ENCODE data around the gene CD47. TPM values are rescaled to one million over a fixed set of nuclear protein-coding genes. Genes with fewer than 3 reads are reported as not detected.

CD47 gene
- total RNA-seq (100 to 1,000 TPM; 130 to 232 (median 136) TPM), polyA plus RNA-seq (100 to 1,000 TPM; 171 to 186 TPM), total RNA-seq (206 reads per million, percentile 93 among the genes with 10 or more reads in this experiment)

GRCh38 chr3:108090701-108091497, at the start of gene CD47:
CD47 (minus strand) TSS chr3:108091031; CDS start chr3:108090908, 123 bp downstream.
- H3K4me3 ChIP-seq (ENCODE audit: low read length) = peak within 1 kb of the TSS; percentile 92
- H3K27me3 ChIP-seq (ENCODE audit: control insufficient read depth in 2 of 2, insufficient read depth in 2 of 2, low read length in 2 of 2) = no peaks in the 10 kb centered on the region
- peak within 1 kb of the TSS in 8 of 10 donors; percentile 85 to 100 (median 98) for H3K4me3 Mint-ChIP-seq
- POLR2A ChIA-PET = interaction anchor here (0.8 to 14.6 kb wide), 11 partner anchors 9 to 132 kb away, joined by 3 to 393 read pairs (median 4); partner anchors contain the start of gene IFT57
- no peaks in the 10 kb centered on the region for H3K9me3 ChIP-seq (ENCODE audit: control insufficient read depth in 2 of 3, low read length in 3 of 3)
- H3K36me3 ChIP-seq (ENCODE audit: control insufficient read depth in 2 of 3, insufficient read depth in 3 of 3, low read length in 3 of 3) = peaks cover 0 to 5% (median 0%) of the 10 kb centered on the region in 3 experiments
- DNase-seq (peak; percentile 94 to 98 (median 98)), ATAC-seq (peak; percentile 85)
- intact Hi-C loops (cut with micrococcal nuclease) = loop anchor here (1.0 to 5.0 kb wide), 8 partner anchors 9 to 732 kb away; partner anchors contain the start of genes IFT57 (in 2 of the 2), BBX (in 1 of the 2), CIP2A (in 1 of the 2) and DZIP3 (in 1 of the 2)
- H3K27ac ChIP-seq (ENCODE audit: low read depth, low read length) = peak within 1 kb of the TSS; percentile 100
- H3K9me3 Mint-ChIP-seq = peaks cover 0 to 5% (median 1%) of the 10 kb centered on the region in 11 donors
- H3K4me1 ChIP-seq (ENCODE audit: control insufficient read depth in 2 of 2, insufficient read depth in 2 of 2, low read length in 2 of 2) = peaks cover 43 to 50% of the 10 kb centered on the region in 2 donors
- peak within 1 kb of the TSS; percentile 94 to 100 (median 99) for H3K27ac Mint-ChIP-seq
- H3K4me1 Mint-ChIP-seq = peaks cover 33 to 56% (median 41%) of the 10 kb centered on the region in 7 donors
- CTCF ChIA-PET = interaction anchor here (3.6 kb wide), 1 partner anchor 15 kb away, joined by 11 read pairs; no protein-coding TSS in a partner anchor
- H3K27me3 Mint-ChIP-seq = peaks cover 0 to 10% (median 0%) of the 10 kb centered on the region in 5 donors
- H3K36me3 Mint-ChIP-seq = peaks cover 0 to 15% (median 4%) of the 10 kb centered on the region in 5 donors

- Mint-ChIP-seq H3K4me1 (peaks cover 24 to 70% (median 55%) of the 10 kb centered on the region in 7 donors), H3K27ac (peak overlapping the region in 2 of 9 donors; percentile 74 to 82), H3K36me3 (peaks cover 6 to 79% (median 36%) of the 10 kb centered on the region in 5 donors), H3K27me3 (no peaks in the 10 kb centered on the region), H3K4me3 (no peak overlapping the region), H3K9me3 (peaks cover 0 to 4% (median 0%) of the 10 kb centered on the region in 11 donors)
- H3K36me3 ChIP-seq (ENCODE audit: control insufficient read depth in 2 of 3, insufficient read depth in 3 of 3, low read length in 3 of 3) = peaks cover 0 to 16% (median 0%) of the 10 kb centered on the region in 3 experiments
- H3K27me3 ChIP-seq (ENCODE audit: control insufficient read depth in 2 of 2, insufficient read depth in 2 of 2, low read length in 2 of 2) = no peaks in the 10 kb centered on the region
- intact Hi-C loops (cut with micrococcal nuclease) = no loop called here
- ChIA-PET POLR2A (interaction anchor here (2.1 kb wide), 1 partner anchor 10 kb away, joined by 8 read pairs; no protein-coding TSS in a partner anchor), CTCF (interaction anchor here (0.7 to 1.0 kb wide), 2 partner anchors 12 to 36 kb away, joined by 3 to 4 read pairs; no protein-coding TSS in a partner anchor)
- peaks cover 15 to 23% of the 10 kb centered on the region in 2 donors for H3K4me1 ChIP-seq (ENCODE audit: control insufficient read depth in 2 of 2, insufficient read depth in 2 of 2, low read length in 2 of 2)
- no peaks in the 10 kb centered on the region for H3K9me3 ChIP-seq (ENCODE audit: control insufficient read depth in 2 of 3, low read length in 3 of 3)
- no peak for ATAC-seq
- DNase-seq = no peak
- H3K27ac ChIP-seq (ENCODE audit: low read depth, low read length) = no peak overlapping the region
- H3K4me3 ChIP-seq (ENCODE audit: low read length) = no peak overlapping the region
Observed at GRCh38 chr3:108137460-108137814, 46.6 kb upstream of the CD47 start.

- no peaks in the 10 kb centered on the region for H3K9me3 ChIP-seq (ENCODE audit: control insufficient read depth in 2 of 3, low read length in 3 of 3)
- H3K36me3 ChIP-seq (ENCODE audit: control insufficient read depth in 2 of 3, insufficient read depth in 3 of 3, low read length in 3 of 3) = peaks cover 0 to 16% (median 0%) of the 10 kb centered on the region in 3 experiments
- H3K4me3 ChIP-seq (ENCODE audit: low read length) = no peak overlapping the region
- ATAC-seq = no peak
- no peak overlapping the region for H3K27ac ChIP-seq (ENCODE audit: low read depth, low read length)
- ChIA-PET CTCF (interaction anchor here (0.7 to 1.0 kb wide), 2 partner anchors 11 to 35 kb away, joined by 3 to 4 read pairs; no protein-coding TSS in a partner anchor), POLR2A (interaction anchor here (2.1 kb wide), 1 partner anchor 10 kb away, joined by 8 read pairs; no protein-coding TSS in a partner anchor)
- no peaks in the 10 kb centered on the region for H3K27me3 Mint-ChIP-seq
- H3K4me3 Mint-ChIP-seq = no peak overlapping the region
- H3K36me3 Mint-ChIP-seq = peaks cover 9 to 80% (median 39%) of the 10 kb centered on the region in 5 donors
- H3K4me1 ChIP-seq (ENCODE audit: control insufficient read depth in 2 of 2, insufficient read depth in 2 of 2, low read length in 2 of 2) = peaks cover 15 to 29% of the 10 kb centered on the region in 2 donors
- peaks cover 0 to 5% (median 0%) of the 10 kb centered on the region in 11 donors for H3K9me3 Mint-ChIP-seq
- peaks cover 26 to 75% (median 61%) of the 10 kb centered on the region in 7 donors for H3K4me1 Mint-ChIP-seq
- DNase-seq = no peak
- no peaks in the 10 kb centered on the region for H3K27me3 ChIP-seq (ENCODE audit: control insufficient read depth in 2 of 2, insufficient read depth in 2 of 2, low read length in 2 of 2)
- H3K27ac Mint-ChIP-seq = peak overlapping the region in 6 of 9 donors; percentile 37 to 98 (median 60)
- intact Hi-C loops (cut with micrococcal nuclease) = no loop called here
Observed at GRCh38 chr3:108136561-108137459, 46.0 kb upstream of the CD47 start.

GRCh38 chr3:108134555-108134880, 43.7 kb upstream of the CD47 start:
- CTCF ChIA-PET = no interaction called here
- ATAC-seq = peak; percentile 41
- intact Hi-C loops (cut with micrococcal nuclease) = loop anchor here (1.0 kb wide), 1 partner anchor 9 kb away; no protein-coding TSS in a partner anchor
- H3K27ac Mint-ChIP-seq = peak overlapping the region; percentile 25 to 98 (median 80)
- Histone ChIP-seq H3K27ac (ENCODE audit: low read depth, low read length) (peak overlapping the region; percentile 5), H3K9me3 (ENCODE audit: control insufficient read depth in 2 of 3, low read length in 3 of 3) (no peaks in the 10 kb centered on the region), H3K4me1 (ENCODE audit: control insufficient read depth in 2 of 2, insufficient read depth in 2 of 2, low read length in 2 of 2) (peaks cover 27 to 52% of the 10 kb centered on the region in 2 donors), H3K27me3 (ENCODE audit: control insufficient read depth in 2 of 2, insufficient read depth in 2 of 2, low read length in 2 of 2) (no peaks in the 10 kb centered on the region), H3K4me3 (ENCODE audit: low read length) (peak overlapping the region; percentile 27), H3K36me3 (ENCODE audit: control insufficient read depth in 2 of 3, insufficient read depth in 3 of 3, low read length in 3 of 3) (peaks cover 0 to 16% (median 0%) of the 10 kb centered on the region in 3 experiments)
- H3K4me1 Mint-ChIP-seq = peaks cover 41 to 92% (median 84%) of the 10 kb centered on the region in 7 donors
- POLR2A ChIA-PET = interaction anchor here (0.9 to 15.4 kb wide), 4 partner anchors 8 to 88 kb away, joined by 3 to 393 read pairs (median 8); partner anchors contain the start of genes CD47 and IFT57
- H3K36me3 Mint-ChIP-seq = peaks cover 16 to 80% (median 45%) of the 10 kb centered on the region in 5 donors
- H3K27me3 Mint-ChIP-seq = no peaks in the 10 kb centered on the region
- peaks cover 0 to 7% (median 0%) of the 10 kb centered on the region in 11 donors for H3K9me3 Mint-ChIP-seq
- H3K4me3 Mint-ChIP-seq = peak overlapping the region; percentile 13 to 77 (median 66)
- no peak for DNase-seq

GRCh38 chr3:108133858-108134554, 43.2 kb upstream of the CD47 start:
- H3K9me3 ChIP-seq (ENCODE audit: control insufficient read depth in 2 of 3, low read length in 3 of 3) = no peaks in the 10 kb centered on the region
- H3K27me3 ChIP-seq (ENCODE audit: control insufficient read depth in 2 of 2, insufficient read depth in 2 of 2, low read length in 2 of 2) = no peaks in the 10 kb centered on the region
- peak; percentile 10 for ATAC-seq
- H3K27me3 Mint-ChIP-seq = no peaks in the 10 kb centered on the region
- peaks cover 0 to 7% (median 0%) of the 10 kb centered on the region in 11 donors for H3K9me3 Mint-ChIP-seq
- intact Hi-C loops (cut with micrococcal nuclease) = loop anchor here (1.0 kb wide), 1 partner anchor 9 kb away; no protein-coding TSS in a partner anchor
- peaks cover 46 to 94% (median 90%) of the 10 kb centered on the region in 7 donors for H3K4me1 Mint-ChIP-seq
- peaks cover 33 to 57% of the 10 kb centered on the region in 2 donors for H3K4me1 ChIP-seq (ENCODE audit: control insufficient read depth in 2 of 2, insufficient read depth in 2 of 2, low read length in 2 of 2)
- peak overlapping the region; percentile 29 to 98 (median 81) for H3K27ac Mint-ChIP-seq
- H3K27ac ChIP-seq (ENCODE audit: low read depth, low read length) = peak overlapping the region; percentile 5
- ChIA-PET POLR2A (interaction anchor here (0.9 to 15.4 kb wide), 4 partner anchors 8 to 89 kb away, joined by 3 to 393 read pairs (median 8); partner anchors contain the start of gene CD47), CTCF (no interaction called here)
- H3K4me3 ChIP-seq (ENCODE audit: low read length) = peak overlapping the region; percentile 27
- no peak for DNase-seq
- peaks cover 0 to 16% (median 0%) of the 10 kb centered on the region in 3 experiments for H3K36me3 ChIP-seq (ENCODE audit: control insufficient read depth in 2 of 3, insufficient read depth in 3 of 3, low read length in 3 of 3)
- H3K36me3 Mint-ChIP-seq = peaks cover 16 to 81% (median 50%) of the 10 kb centered on the region in 5 donors
- peak overlapping the region; percentile 13 to 77 (median 70) for H3K4me3 Mint-ChIP-seq
